T-helper 2 cell treated with Interferon-gamma antibody and Interleukin-4, amounts not matched to agents 5 μg/mL and 100 μg/mL, for 36 hours (primary cell): ENCODE data around the gene KLHL24.
"Not testable (repeated sequence)": the region's sequence is repeated elsewhere in the genome, so short reads cannot be mapped to it uniquely, and the experiment has no call there.

Experiments
- DNase-seq: peaks from one replicate; pipeline ENCODE4 v3.0.0; 2021; ENCODE audit warnings: low spot score
- H3K27ac Mint-ChIP-seq: one replicate; pipeline ENCODE4 v1.8.0; 2021; ENCODE audit warnings: mild to moderate bottlenecking, mixed read lengths
- H3K27me3 Mint-ChIP-seq: one replicate; pipeline ENCODE4 v1.8.0; 2021; ENCODE audit warnings: low read depth, mixed read lengths
- H3K36me3 Mint-ChIP-seq: one replicate; pipeline ENCODE4 v1.8.0; 2021; ENCODE audit warnings: low read depth, mixed read lengths
- H3K4me1 Mint-ChIP-seq: one replicate; pipeline ENCODE4 v1.8.0; 2021; ENCODE audit warnings: low read depth, mixed read lengths
- H3K4me3 Mint-ChIP-seq: one replicate; pipeline ENCODE4 v1.8.0; 2022; ENCODE audit warnings: mild to moderate bottlenecking, moderate library complexity, mixed read lengths
- H3K9me3 Mint-ChIP-seq: one replicate; pipeline ENCODE4 v1.8.0; 2021; ENCODE audit warnings: mixed read lengths

Gene KLHL24, protein sequence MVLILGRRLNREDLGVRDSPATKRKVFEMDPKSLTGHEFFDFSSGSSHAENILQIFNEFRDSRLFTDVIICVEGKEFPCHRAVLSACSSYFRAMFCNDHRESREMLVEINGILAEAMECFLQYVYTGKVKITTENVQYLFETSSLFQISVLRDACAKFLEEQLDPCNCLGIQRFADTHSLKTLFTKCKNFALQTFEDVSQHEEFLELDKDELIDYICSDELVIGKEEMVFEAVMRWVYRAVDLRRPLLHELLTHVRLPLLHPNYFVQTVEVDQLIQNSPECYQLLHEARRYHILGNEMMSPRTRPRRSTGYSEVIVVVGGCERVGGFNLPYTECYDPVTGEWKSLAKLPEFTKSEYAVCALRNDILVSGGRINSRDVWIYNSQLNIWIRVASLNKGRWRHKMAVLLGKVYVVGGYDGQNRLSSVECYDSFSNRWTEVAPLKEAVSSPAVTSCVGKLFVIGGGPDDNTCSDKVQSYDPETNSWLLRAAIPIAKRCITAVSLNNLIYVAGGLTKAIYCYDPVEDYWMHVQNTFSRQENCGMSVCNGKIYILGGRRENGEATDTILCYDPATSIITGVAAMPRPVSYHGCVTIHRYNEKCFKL

GRCh38 chr3:183635431-183636220 is at the start of gene KLHL24:
KLHL24 (plus strand) TSS chr3:183635623; CDS start chr3:183650357, 14,734 bp downstream.
- Mint-ChIP-seq H3K9me3 (no peaks in the 10 kb centered on the region), H3K27me3 (no peaks in the 10 kb centered on the region), H3K36me3 (no peaks in the 10 kb centered on the region)

GRCh38 chr3:183586477-183586876 is 48.9 kb upstream of the KLHL24 start:
- DNase-seq = no peak
- Mint-ChIP-seq H3K4me3 (peak overlapping the region; percentile 30), H3K27ac (peak overlapping the region; percentile 85), H3K27me3 (no peaks in the 10 kb centered on the region), H3K4me1 (peaks cover 28% of the 10 kb centered on the region), H3K36me3 (peaks cover 2% of the 10 kb centered on the region), H3K9me3 (no peaks in the 10 kb centered on the region)

More at GRCh38 chr3:183635431-183636220, at the start of gene KLHL24:
- H3K27ac Mint-ChIP-seq = peak within 1 kb of the TSS; percentile 96
- peaks cover 22% of the 10 kb centered on the region for H3K4me1 Mint-ChIP-seq
- DNase-seq = peak; percentile 90
- peak within 1 kb of the TSS; percentile 91 for H3K4me3 Mint-ChIP-seq

- peak overlapping the region; percentile 31 for H3K4me3 Mint-ChIP-seq
- DNase-seq = no peak
- H3K27ac Mint-ChIP-seq = peak overlapping the region; percentile 85
- H3K36me3 Mint-ChIP-seq = peaks cover 2% of the 10 kb centered on the region
- H3K4me1 Mint-ChIP-seq = peaks cover 37% of the 10 kb centered on the region
- H3K9me3 Mint-ChIP-seq = no peaks in the 10 kb centered on the region
- no peaks in the 10 kb centered on the region for H3K27me3 Mint-ChIP-seq
Measured at GRCh38 chr3:183587336-183587735, 48.1 kb upstream of the KLHL24 start.

DNA sequence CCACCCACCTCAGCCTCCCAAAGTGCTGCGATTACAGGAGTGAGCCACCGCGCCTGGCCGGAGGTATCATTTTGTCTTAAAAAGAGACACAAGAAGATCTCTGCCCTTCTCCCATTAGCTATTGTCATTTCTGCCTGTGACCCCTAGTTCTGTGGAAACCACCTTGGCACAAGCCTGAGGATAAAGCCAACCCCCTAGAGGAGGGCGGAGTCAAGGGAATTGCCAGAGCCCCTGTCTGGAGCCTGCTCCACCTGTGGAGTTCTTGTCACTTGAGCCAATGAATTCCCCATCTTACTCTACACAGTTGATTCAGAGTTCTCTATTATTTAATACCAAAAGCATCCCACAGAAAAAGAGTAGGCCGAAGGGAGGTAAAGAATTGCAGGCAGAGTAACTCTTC is 45.0 kb upstream of the KLHL24 start:
- H3K9me3 Mint-ChIP-seq = no peaks in the 10 kb centered on the region
- peaks cover 2% of the 10 kb centered on the region for H3K36me3 Mint-ChIP-seq
- no peak overlapping the region for H3K4me3 Mint-ChIP-seq
- DNase-seq = no peak
- H3K27ac Mint-ChIP-seq = no peak overlapping the region
- peaks cover 30% of the 10 kb centered on the region for H3K4me1 Mint-ChIP-seq
- H3K27me3 Mint-ChIP-seq = no peaks in the 10 kb centered on the region

DNA sequence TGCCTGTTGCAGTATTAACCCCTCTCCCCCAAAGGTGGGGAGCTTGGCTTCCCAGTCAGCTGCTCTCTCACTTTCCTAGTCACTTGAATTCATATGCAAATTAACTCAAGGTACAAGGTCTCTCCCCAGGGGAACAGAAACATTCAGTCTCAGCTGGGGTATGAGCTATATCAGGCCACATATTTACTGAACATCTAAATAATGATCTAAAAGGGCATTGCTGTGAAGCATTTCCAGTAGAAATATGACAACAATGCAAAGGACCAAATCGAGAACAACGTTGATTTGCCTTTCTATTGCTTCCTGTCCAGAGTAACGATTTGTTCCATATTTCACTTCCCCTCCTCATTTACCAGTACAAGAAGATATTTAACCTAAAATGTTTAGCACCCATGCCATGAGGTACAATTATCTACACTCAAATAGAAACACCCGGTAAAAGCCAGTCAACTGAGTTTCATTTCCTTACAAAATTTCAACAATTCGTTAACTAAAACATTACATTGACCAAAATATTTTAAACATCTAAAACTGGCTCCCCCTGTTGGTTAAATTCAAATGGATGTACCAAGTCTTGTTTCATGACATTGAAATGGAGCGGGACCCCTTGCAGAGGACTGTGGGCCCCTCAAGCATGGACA is 43.4 kb upstream of the KLHL24 start:
- Mint-ChIP-seq H3K4me3 (peak overlapping the region; percentile 53), H3K9me3 (no peaks in the 10 kb centered on the region), H3K27me3 (no peaks in the 10 kb centered on the region), H3K27ac (peak overlapping the region; percentile 83), H3K4me1 (peaks cover 20% of the 10 kb centered on the region), H3K36me3 (peaks cover 2% of the 10 kb centered on the region)
- DNase-seq = no peak

DNA sequence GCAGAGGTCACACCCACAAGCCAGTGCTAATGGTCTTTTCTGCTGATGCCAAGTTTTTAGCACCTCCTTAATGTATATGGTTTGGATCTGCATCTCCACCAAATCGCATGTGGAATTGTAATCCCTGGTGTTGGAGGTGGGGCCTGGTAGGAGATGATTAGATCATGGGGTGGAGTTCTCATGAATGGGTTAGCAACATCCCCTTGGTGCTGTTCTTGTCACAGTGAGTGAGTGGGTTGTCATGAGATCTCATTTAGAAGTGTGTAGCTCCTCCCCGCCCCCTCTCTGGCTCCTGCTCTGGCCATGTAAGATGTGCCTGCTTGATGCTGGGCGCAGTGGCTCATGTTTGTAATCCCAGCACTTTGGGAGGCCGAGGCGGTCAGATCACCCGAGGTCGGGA is 42.6 kb upstream of the KLHL24 start:
- no peaks in the 10 kb centered on the region for H3K36me3 Mint-ChIP-seq
- peaks cover under 1% of the 10 kb centered on the region for H3K9me3 Mint-ChIP-seq
- H3K27me3 Mint-ChIP-seq = no peaks in the 10 kb centered on the region
- DNase-seq = no peak
- no peak overlapping the region for H3K4me3 Mint-ChIP-seq
- no peak overlapping the region for H3K27ac Mint-ChIP-seq
- H3K4me1 Mint-ChIP-seq = peaks cover 15% of the 10 kb centered on the region

DNA sequence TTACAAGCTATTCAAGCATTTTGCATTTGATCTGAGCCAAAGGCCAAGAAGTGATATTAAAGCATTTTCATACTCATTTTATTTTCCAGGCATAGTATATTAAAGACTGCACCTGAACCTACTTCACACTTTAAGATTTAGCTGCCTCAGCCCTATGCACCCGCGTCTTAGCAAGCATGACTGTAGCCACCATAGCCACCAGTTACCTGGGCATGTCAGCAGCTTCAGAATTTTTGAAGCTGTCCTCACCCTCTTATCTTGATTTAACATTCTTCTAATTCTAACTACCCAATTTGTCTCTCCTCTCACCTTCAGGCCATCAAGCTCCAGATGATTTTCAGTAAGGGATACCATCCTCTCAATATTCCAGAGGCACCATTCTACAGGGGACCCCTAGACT is 40.8 kb upstream of the KLHL24 start:
- Mint-ChIP-seq H3K4me1 (peaks cover 10% of the 10 kb centered on the region), H3K27ac (no peak overlapping the region)

GRCh38 chr3:183597959-183598358 is 37.5 kb upstream of the KLHL24 start:
- Mint-ChIP-seq H3K9me3 (peaks cover 12% of the 10 kb centered on the region), H3K27me3 (peaks cover 2% of the 10 kb centered on the region), H3K4me3 (no peak overlapping the region), H3K27ac (no peak overlapping the region), H3K36me3 (no peaks in the 10 kb centered on the region), H3K4me1 (no peaks in the 10 kb centered on the region)
- DNase-seq = no peak

More for the DNA sequence above, 40.8 kb upstream of the KLHL24 start:
- H3K9me3 Mint-ChIP-seq = peaks cover 12% of the 10 kb centered on the region
- no peak for DNase-seq
- no peak overlapping the region for H3K4me3 Mint-ChIP-seq
- H3K36me3 Mint-ChIP-seq = no peaks in the 10 kb centered on the region
- H3K27me3 Mint-ChIP-seq = peaks cover 2% of the 10 kb centered on the region

- not testable (repeated sequence) for H3K27me3 Mint-ChIP-seq, H3K36me3 Mint-ChIP-seq, H3K4me3 Mint-ChIP-seq, H3K4me1 Mint-ChIP-seq, DNase-seq, H3K9me3 Mint-ChIP-seq, H3K27ac Mint-ChIP-seq
Measured at GRCh38 chr3:183611326-183611725, 24.1 kb upstream of the KLHL24 start.

GRCh38 chr3:183613366-183614285 is 21.8 kb upstream of the KLHL24 start:
- no peaks in the 10 kb centered on the region for H3K36me3 Mint-ChIP-seq
- H3K4me3 Mint-ChIP-seq = no peak overlapping the region
- no peaks in the 10 kb centered on the region for H3K27me3 Mint-ChIP-seq
- no peaks in the 10 kb centered on the region for H3K9me3 Mint-ChIP-seq
- no peak overlapping the region for H3K27ac Mint-ChIP-seq
- DNase-seq = no peak
- no peaks in the 10 kb centered on the region for H3K4me1 Mint-ChIP-seq

DNA sequence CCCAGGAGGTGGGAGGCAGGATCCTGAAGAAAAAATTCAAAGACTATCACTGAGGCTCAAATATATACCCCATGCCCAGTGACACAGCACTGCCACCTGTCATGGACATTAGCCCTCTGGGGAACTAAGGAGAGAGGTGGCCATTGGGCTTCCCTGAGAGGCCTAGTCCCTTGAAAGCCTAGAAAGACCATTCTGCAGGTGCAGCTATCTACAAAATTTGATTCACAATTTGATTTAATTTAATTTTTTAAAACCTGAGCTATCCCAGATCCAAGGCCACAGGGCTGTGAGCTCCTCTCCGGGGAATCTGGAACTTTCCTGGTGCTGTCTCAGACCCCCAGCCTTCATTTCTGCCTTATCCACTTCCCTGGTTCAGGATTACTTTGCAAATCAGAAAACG is 16.9 kb upstream of the KLHL24 start:
- Mint-ChIP-seq H3K4me1 (no peaks in the 10 kb centered on the region), H3K9me3 (no peaks in the 10 kb centered on the region)
- DNase-seq = no peak

GRCh38 chr3:183619010-183619409 is 16.4 kb upstream of the KLHL24 start:
- H3K27ac Mint-ChIP-seq = no peak overlapping the region
- no peaks in the 10 kb centered on the region for H3K36me3 Mint-ChIP-seq
- peaks cover 3% of the 10 kb centered on the region for H3K27me3 Mint-ChIP-seq
- DNase-seq = no peak
- H3K4me3 Mint-ChIP-seq = no peak overlapping the region
- no peaks in the 10 kb centered on the region for H3K4me1 Mint-ChIP-seq
- no peaks in the 10 kb centered on the region for H3K9me3 Mint-ChIP-seq

More for the DNA sequence above, 16.9 kb upstream of the KLHL24 start:
- Mint-ChIP-seq H3K4me3 (no peak overlapping the region), H3K36me3 (no peaks in the 10 kb centered on the region), H3K27me3 (peaks cover 3% of the 10 kb centered on the region), H3K27ac (no peak overlapping the region)
